CD4-positive, alpha-beta T cell treated with Interleukin-12 subunit alpha and Interleukin-12 subunit beta, for 1 hour (primary cell): ENCODE results near the gene VPS18.

Experiments
- DNase-seq: peaks from one replicate; pipeline ENCODE4 v3.0.0-alpha.2; 2020

The VPS18 gene

GRCh38 chr15:40938536-40938870, 44.3 kb downstream of the VPS18 start:
- DNase-seq, result no peak

GRCh38 chr15:40940296-40940801, 46.1 kb downstream of the VPS18 start:
- peak; percentile 7 for DNase-seq

- no peak for DNase-seq
Measured at GRCh38 chr15:40941068-40941527, 46.8 kb downstream of the VPS18 start.

DNA sequence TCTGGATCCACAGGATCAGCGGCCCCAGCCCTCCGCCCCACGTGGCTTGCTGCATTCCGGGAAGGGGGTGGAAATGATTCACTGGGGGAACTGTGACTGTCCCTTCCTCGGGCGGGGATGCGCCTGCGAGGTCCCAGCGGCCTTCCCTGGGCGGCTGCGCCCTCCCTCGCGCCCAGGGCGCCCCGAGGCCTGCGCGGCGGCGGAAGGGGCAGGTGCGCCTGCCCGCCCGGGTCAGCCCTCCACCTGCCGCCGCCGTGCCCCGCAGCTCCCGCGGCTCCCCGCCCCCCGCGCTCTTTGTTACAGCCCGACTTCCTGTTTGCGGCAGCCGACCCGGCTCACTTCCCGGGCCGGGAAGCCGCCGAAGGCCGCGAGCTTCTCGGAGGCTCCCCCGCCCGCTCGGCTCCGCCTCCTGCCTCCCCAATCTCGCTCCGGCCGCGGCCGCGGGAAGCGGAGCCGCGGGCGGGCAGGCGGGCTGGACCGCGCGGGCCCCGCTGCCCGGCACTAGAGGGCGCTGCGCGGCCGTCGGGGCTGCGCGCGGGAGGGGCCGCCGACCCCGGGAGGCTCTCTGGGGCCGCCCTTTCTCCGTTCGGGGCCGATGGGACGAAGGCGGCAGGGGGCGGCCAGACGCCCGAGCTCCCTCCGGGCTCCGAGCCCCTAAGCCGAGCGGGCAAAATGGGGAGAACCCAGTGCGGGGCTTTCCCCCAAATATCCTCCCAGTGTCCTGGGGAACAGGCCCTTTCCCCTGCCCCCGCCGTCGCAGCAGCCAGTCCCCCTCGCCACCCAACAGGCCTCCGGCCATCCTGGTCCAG, 47.5 kb downstream of the VPS18 start:
- peak; percentile 75 for DNase-seq

DNA sequence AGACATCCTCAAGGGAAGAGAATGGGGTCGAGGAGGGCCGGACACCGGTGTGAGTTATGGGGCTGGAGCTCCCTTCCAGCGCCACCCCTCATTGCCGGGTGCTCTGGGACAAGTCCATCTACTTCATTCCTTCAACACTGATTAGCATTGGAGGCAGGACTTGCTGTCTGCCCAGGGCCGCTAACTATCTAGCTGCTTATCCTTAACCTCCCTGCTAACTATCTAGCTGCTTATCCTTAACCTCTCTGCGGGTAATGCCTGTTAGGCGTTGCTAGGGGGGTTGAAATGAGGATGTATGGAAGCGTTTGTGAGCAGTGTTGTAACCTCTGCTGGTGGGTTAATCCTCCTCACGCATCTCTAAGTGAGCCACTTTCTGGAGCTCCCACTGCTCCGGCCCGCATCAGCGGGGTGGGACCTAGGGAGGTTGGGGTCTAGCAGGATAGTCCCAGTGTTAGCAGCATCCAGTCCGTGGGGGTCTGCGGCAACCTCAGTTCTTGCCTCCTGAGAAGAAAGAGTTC, 48.1 kb downstream of the VPS18 start:
- DNase-seq, result no peak

DNA sequence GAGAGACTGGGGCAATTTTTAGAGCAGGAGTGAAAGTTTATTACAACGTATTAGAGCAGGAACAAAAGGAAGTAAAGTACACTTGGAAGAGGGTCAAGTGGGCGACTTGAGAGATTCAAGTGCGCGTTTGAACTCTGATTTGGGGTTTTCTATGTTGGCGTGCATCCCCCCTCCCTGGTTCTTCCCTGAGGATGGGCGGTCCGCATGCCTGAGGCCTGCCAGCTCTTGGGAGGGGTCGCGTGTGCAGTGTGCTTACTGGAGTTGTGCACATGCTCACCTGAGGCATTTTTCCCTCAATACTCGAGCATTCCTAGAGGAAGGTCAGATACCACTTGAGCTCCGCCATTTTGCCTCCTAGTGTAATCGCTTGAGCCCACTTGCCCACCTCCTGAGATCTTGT, 48.6 kb downstream of the VPS18 start:
- no peak for DNase-seq

DNA sequence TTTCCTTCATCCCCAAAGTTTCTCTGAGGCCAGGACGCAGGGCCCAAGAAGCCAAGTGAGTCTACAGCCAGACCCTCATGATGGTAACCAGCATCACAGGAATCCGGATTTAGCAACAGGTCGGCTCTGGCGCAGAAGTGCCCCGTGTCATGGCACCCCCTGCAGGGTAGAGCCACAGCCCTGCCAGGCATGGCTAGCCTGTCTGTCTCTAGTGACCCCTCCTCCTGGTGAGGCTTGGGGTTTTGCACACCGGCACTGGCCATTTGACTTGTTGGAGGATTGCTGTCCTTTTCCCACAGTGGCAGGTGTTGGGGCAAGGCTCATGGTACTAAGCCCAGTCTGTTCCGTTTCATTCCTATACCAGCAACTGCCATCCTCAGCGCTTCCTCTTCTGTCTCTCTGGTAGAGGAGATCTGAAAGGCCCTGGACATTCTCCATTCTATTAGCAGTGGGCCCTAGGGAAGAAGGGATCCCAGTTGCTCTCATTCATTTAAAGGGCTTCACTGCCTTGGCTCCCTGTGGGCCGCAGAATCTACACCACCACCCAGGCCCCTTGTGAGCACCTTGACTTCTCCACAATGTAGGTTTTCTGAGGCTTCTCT, 49.6 kb downstream of the VPS18 start:
- DNase-seq, result no peak

- no peak for DNase-seq
Measured at GRCh38 chr15:40944510-40945296, 50.5 kb downstream of the VPS18 start.

GRCh38 chr15:40948706-40949473, 54.6 kb downstream of the VPS18 start:
- no peak for DNase-seq

DNA sequence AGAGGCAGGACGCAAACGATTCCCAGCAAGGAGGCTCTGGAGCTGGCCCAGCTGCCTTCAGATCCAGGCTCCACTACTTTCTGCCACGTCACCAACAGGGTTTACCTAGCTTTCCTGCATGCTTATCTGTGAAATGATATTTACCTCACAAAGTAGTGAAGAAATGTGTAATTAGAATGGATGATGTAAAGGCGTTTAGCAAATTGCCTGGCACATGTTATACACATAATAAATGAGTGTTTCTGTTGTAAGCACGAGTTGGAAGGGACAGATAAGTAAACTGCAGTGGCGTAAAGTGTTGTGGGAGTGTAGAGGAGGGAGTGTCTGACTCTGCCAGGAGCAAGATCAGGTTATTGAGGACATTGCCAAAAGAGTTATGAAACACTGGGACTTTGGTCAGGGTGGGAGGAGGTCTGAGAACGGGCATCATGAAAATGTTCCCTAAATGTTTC, 55.5 kb downstream of the VPS18 start:
- DNase-seq, result no peak

GRCh38 chr15:40951764-40952163, 57.5 kb downstream of the VPS18 start:
- DNase-seq, result no peak

- DNase-seq, result no peak
Measured at GRCh38 chr15:40952301-40952900, 58.2 kb downstream of the VPS18 start.

DNA sequence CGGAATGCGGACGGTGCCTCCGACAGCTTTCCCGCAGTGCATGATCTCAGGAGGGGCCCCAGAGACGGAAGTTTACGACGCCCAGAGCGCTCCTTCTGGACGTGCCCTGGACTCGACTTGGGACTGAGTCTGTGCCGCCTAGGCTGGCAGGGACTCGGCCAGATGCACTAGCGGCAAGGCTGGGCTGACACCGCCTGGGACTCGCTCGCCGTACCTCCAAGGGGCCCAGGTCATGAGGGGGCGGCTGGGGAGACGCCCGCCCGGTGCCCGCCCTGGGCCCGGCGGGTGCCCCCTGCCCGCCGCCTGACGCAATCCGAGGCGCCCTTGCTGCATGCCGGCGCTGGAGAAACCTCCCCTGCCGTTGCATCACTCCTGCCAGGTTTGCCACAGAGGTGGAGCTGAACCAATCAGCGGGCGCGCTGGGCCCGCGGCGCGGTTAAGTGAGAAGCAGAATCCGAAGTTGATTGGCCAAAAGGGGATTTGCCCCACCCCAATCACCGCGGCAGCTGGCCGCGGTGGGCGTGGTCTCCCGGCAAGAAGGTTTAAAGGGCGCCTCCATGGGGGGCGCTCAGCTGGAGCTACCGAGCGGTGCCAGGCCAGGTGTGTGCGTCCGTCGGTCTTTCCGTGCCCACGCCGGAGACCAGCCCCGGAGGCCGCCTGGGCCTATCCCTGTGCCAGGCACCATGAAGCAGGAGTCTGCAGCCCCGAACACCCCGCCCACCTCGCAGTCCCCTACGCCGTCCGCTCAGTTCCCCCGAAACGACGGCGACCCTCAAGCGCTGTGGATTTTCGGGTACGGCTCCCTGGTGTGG, 58.9 kb downstream of the VPS18 start, which contains the start of gene CHAC1:
TSS of gene CHAC1 (plus strand) at position 571 of the 812 bp plus-strand sequence. CDS start at position 684, 113 bp downstream.
- peak; percentile 97 for DNase-seq
